ENCODE results near the gene LEO1.
A peak's percentile ranks its signal among the peaks of the same experiment; 100 is the strongest.

The LEO1 gene

DNA sequence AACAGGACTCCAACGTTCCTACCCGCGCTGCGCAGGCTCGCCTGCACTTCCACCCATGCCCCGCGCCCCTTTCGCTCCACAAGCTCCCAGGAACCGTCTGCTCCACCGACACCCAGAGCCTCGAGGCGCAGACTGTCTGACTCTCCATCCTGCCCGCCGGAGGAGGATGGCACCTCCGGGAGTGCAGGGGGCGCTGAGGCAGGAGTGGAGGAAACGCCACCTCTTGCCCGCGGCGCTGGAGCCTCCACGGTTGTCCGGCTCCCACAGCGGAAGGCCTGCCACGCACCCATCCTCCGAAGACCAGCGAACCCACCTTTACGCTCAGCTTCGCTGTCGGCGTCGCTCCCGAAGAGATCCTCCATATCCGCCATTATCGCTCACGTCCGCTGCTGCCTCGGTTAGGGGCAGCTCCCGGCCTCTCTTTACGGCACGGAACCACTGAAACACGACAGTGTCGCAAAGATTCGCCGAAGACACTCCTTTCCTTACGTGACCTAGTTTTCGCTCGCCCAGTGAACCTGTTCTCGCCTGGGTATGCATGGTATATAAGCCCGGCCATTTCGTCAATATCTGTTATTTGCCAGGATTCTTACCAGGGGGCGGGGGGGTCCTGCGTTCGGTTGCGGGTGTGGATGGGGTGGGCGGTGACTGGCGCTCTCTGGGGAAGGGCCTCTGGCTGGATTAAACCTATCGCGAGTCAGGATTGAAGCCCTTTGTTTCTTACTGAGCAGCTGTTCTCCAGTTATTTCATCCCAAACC is at the start of gene LEO1:
Gene LEO1, minus strand, starts transcription at position 404 of the 759 bp plus-strand sequence. Its CDS starts 33 bp downstream, at position 371.
- peak; percentile 84 for DNase-seq

DNA sequence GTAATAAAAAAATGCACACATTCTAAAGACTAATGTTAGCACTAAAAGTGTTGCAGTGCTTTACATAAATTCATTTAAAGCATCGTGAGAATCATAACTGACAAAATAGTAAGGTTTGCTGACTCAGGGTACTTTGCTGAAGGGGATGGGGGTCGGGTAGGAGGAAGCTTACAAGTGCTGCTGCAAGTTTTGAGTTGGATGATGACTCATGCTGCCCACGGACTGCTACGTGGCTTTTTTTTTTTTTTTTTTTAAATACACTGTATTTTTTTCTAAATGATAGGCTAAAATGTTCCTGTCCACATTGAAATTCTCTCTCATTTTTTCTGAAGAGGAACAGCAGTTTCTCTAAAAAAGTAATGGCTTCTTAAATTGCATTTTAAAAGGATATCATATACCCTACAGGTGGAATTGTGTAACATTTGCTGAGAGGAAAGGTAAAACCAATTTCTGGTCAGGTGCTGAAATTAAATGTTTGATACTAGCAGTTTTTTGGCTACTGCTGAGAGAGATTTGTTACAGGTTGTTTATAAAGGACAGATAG is 49.6 kb upstream of the LEO1 start:
- peak; percentile 76 for DNase-seq

DNA sequence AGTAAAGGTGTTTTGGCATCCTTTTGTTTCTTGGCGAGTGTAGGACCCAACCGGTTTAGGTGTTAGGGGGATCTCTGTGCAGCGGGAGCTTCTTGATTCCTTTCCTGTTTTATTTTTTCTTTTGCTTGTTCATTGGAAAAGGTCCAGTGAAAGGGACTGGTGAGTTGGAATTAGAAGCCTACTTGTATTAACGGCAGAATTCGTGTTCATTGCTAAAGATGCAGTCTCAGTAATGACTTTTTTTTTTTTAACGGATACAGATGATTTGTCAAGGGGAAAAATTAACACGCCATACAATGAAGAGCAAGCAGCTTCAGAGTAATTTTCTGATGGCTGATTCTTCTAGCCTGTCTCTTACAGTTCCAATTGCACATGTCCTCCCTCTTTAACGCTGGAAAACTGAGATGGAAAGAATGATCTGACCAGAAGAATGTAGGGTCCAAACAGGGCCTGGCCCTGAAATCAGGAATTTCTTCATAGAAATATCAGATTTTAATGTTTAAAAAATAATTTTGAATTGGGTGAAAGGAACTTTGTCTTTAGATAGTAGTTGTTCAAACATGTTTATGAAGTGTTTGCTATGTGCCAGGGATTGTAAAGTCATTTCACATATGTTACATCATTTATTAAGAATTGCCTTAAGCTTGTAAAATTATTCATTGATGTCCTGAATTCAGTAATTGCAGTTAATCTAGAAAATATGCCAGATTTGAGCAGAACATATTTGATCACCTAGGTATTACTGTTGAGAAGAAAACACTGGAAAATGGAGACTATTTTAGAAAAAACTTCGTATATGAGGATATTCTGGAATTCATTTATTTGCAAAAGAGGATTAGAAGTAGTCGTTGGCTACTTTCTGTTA is 48.9 kb upstream of the LEO1 start:
- no peak for DNase-seq

DNA sequence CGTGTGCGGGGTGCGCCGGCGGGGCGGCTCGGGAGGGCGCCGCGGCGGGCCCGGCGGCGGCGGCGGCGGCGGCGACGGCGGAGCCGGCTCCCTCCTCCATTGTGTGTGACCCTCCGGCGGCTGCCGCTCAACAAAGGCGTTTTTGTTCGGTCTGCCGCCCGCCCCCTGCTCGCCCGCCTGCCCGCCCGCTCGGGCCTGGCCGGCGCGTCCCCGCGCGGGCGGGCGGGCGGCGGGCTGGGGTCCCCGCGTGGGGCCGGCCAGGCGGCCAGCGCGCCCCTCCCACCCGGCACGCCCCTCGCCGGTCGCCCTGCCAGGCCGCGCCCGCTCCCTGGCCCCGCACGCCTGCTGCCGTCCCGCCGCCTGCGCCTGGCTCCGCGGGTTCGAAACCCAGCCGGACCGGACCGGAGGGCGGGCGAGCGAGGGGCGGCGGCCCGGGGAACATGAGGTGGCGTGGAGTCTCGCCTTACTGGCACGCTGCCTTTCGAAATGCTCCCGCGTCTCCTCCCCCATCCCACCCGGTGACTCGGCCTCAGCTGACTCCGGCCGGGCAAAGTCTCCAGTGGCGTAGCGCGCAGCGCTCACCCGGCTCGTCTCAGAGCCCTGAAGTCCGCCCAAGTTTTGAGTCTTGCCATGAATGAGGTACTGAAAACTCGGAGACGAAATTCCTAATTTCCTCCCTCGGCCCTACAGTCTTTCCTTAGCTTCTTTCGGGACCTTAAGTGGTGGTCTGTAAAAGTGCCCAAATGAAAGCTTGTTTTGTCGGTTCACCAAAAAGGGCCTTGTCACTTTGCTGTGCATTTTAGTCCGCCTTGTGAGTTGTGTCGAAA is 48.0 kb upstream of the LEO1 start:
- peak; percentile 63 for DNase-seq

DNA sequence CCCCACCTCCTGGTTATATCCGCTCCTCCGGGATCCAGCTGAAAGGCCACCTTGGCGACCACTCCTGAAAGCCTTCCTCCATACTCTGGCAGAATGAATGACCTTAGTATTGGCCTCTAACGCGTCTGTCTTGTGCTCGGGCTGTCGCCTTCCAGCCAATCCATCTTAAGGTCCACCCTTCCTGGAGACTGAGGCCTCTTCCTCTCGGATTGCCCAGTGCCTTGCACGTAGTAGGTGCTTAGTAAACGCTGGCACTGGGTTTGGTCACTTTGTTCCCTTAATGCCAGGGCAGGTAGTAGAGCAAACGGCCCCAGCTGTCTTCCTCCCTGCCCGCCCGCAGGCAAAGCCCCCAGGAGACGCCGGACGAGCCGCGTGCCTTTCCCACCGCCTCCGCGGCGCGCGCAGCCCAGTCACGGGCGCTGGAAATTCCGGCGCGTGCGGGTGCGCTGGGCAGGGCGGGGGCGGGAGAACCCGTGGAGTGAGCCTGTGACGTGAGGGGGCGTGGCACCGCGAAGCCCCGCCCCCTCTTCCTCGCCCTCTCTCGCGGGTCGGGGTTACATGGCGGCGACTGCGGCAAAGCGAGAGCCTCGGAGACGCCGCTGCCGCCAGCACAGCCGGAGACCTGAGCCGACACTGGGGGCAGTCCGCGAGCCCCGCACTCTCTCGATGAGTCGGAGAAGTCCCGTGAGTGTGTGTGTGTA is 47.3 kb upstream of the LEO1 start, which contains the start of gene MAPK6:
Gene MAPK6, plus strand, starts transcription at position 527 of the 701 bp plus-strand sequence. CDS start 27,242 bp downstream, outside the sequence.
- peak; percentile 96 for DNase-seq

DNA sequence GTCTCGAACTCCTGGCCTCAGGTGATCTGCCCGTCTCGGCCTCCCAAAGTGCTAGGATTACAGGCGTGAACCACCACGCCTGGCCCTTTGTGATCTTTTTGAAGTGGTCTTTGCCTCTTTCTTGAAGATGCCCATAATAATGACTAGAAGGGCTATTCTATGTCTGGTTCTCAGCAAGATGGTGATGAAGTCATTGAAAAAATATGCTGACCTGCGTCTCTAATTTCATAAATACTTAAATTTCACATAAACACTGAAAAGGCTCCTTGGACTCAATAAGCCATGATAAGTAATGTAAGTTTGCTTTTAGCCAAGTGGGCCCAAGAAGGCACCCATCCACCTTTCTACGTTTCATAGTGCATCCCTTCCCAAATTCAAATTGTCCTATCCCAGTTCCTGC is 46.7 kb upstream of the LEO1 start:
- DNase-seq: no peak

DNA sequence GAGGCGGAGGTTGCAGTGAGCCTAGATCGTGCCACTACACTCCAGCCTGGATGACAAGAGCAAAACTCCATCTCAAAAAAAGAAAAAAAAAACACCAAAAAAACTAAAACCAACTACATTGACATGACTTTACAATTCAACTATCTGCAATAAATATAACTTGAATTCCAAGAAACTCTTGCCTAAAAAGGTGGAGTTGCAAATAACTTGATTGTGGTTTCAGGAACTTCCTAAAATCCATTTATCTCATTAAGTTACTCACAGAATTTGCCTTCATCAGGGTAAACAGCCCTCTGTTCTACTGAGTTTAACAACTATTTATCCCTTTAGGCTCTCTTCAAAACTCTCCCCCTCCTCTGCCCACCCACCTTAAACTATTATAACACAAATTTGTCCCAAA is 44.7 kb upstream of the LEO1 start:
- no peak for DNase-seq

DNA sequence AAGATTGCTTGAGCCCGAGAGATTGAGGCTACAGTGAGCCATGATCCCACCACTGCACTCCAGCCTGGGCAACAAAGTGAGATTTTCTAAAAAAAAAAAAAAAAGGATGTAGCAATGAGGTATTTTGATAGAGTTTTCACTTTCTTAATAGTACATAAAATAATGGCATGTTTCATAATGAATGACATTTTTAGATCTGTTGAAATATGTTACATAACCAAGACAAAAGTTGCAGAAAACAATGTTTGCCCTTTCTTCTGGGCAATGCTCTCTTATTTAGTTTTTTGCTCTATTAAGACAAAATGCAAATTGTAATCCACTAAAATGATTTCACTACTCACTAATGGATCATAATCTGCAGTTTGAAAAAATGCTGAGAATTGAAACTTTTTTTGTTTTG is 43.0 kb upstream of the LEO1 start:
- no peak for DNase-seq

DNA sequence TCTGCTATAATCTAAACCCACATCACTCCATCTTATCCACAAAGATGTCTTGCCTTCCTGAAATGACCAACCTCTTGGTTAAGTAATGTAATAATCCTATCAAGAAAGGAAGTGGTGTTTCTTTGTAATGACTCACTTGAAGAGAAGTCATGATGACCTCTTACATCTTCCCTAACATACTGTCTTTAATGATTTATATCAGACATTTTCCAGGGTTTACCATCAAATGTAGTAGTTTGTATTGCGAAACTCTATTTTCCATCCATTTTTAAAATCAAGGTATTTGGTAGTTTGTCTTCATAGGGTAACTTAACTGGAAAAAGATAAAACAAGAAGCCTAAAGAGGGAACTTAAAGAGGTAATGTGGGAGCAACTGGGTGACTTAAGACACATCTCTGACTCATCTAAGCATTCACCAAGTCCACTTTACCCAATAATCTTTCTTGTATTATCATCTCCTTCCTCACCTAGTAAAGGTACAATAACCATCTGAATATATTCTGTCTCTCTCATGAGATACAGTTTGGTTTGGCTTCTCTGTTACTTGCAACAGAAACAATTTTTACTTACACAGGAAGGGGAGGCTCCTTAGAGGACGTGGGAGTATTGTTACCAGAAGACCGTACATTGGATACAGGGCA is 41.7 kb upstream of the LEO1 start:
- no peak for DNase-seq

DNA sequence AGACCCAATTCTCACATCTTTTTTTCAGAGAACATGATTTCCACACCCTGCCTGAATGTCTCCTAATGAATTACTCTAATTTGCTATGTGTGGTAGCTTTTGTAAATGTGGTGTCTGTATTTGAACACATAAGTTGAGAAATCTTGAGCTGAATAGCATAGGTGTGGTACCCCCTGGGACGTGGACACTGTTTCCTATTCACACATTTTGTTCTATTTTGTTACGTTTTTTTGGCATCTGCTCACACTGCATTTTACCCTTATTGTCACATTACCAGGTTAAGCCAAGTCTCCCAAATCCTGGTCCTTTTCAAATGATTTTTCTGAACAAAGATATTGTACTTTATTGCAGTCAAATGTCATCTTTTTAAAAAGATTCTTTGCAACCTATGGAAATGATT is 40.6 kb upstream of the LEO1 start:
- DNase-seq: no peak

DNA sequence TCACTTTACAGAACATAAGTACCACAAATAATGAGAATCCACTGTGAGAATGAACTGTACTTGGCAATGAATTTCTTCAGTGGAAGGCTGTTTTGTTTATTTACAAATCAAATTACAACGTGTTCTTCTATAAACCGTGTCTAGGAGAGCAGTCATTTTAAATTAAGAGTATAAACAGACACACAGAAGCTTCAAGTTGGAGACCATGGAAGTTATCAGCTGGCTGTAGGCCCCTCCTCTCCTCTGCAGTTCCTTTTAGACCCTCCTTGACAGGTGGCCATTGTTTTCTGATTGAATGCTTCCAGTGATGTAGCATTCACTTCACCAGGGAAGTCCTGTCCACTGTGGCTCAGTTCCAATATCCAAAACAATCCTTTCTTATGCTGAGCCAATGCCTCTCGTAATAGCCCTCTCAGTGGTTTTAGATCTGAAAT is 40.1 kb upstream of the LEO1 start:
- no peak for DNase-seq

DNA sequence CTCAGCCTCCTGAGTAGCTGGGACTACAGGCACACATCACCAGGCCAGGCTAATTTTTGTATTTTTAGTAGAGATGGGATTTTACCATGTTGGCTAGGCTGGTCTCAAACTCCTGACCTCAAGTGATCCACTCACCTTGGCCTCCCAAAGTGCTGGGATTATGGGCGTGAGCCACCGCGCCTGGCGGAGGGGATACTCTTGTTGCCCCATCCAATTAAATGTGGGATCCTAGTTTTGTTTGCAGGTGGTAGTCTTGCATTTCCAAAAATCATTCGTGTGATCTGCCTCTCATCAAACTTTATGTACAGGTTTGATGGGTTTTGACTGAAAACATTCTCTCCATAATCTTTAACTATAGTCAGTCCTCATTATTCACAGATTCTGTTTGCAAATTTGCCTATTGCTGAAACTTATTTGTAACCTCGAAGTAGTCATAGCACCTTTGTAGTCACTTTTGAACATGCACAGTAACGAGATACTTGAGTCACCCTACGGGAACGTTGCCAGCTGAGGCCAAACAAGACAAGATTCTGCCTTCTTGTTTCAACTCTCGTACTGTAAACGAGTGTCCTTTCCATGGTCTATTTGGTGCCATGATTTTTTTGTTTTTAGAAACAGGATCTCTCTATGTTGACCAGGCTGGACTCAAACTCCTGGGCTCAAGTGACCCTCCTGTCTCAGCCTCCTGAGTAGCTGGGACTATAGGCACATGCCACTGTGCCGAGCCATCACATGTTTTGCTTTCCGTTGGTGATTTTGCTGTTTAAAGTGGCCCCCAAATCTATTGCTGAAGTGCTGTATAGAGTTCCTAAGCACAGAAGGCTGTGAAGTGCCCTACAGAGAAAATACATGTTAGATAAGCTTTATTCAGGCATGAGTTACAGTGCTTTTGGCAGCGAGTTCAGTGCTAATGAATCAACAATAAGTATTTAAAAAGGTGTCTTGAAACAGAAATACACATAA is 39.3 kb upstream of the LEO1 start:
- peak; percentile 60 for DNase-seq

DNA sequence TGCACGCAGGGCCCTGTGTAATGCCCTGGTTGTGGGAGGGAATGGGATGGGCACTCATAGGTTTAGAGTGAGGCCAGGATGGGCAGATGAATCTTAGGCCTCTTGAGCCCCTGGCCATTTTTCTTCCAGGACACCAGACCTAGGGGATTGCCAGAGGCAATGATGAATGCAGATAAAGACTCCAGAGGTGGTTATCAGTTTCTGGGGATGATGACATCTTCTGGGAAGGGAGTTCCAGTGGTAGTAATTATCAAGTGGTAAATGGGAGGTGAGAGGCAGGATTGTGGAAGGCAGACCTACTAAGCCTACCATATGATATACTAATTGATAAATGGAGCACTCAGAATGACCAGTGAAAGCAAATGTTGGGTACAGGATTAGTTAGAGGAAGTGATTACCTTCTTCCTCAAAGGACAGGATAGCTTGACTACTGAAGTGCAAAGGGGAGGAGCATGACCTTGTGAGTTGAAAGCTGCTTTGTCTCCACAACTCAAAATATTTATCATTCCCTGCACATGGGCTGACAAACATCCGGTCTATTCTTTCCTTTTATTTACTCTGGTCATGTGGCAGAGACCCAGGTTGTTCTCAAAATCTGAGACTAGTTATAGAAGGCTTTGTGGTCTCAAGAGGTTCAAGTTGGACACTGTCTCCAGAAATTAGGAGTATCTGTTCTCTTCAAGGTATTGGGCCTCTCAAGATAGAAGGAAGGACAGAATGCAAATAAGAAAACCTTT is 37.3 kb upstream of the LEO1 start:
- DNase-seq: no peak

DNA sequence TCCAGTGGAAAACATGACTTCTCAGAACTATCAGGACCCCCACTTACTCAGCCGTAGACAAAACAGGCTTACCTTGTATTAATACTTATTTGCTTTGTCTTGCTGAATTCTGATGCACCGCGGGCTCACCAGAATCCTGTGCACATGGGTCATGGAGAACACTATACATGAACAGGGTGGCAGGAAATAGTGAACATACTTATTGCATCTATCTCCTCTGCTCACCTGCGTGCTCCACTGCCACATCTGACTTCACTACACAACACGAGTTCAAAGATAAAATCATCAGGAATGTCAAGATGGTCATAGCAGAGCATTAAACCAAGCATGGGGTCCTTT is 36.8 kb upstream of the LEO1 start:
- no peak for DNase-seq

DNA sequence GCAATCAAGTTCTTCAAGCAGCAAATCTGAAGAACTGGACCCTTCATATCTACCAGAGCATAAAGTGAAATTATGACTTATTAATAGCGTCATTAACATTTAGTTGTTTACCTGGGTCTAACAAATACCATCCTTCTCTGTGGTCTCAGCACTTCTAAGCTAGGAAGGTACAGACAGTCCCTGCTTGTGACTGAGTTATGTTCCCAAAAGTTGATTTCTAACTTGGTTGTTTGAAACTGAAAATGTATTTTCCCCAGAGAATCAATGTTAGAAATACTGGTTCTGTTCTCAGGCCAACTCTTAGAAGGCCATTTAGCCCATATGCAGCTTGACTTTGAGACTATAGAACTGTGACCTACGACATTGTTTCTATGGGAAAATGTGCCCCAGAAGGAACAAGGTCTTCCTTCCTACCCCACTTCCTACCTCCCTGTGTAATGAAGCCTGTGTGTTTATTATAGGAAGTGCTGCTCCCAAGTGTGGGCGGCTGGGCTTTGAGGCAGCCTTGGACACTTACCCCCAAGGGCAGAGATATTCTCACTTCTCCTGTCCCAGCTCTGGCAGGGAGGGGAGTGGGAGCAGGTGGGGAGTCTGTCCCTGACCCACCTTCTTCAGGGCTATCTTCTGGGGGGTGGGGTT is 35.2 kb upstream of the LEO1 start:
- DNase-seq: no peak

DNA sequence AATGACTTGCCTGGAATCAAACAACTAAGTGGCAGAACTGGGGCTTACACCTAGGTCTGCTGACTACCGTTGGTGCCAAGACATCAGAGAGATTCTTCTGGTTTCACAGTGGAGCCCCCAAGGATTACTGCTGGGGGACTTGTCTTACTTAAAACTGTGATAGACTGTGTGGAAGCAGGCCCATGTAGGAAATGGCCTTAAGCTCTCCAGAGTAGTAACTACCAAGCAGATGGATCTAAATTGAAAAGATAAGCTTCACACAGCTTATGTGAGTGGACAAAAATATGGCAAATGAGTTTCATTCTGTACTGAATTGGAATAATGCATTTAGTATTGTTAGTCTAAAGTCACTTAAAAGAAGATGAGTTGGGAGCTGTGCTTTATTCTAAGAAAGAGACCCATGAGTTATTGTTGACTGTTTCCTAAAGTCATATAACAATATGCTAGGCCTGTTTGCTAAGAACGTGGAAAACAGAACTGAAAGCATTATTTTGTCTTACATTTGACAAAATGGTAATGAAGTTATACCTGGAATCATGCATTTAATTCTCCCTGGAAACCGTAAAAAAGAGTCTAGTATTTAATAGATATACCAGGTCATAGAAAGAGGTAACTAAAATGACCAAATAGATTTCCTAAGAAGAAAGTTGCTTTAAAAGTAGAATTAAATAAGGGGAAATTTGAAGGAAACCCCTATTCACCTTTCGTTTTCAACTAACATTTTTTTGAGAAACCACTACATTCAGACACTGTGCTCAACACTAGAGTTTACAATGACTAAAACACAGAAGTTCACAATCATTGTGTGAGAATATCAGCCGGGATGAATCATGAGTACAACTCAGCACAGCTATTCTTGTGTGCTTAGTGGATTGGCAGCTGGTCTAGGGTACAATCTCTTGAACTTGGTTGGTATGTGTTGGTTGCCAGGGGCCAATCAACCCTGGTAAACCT is 34.4 kb upstream of the LEO1 start:
- no peak for DNase-seq

DNA sequence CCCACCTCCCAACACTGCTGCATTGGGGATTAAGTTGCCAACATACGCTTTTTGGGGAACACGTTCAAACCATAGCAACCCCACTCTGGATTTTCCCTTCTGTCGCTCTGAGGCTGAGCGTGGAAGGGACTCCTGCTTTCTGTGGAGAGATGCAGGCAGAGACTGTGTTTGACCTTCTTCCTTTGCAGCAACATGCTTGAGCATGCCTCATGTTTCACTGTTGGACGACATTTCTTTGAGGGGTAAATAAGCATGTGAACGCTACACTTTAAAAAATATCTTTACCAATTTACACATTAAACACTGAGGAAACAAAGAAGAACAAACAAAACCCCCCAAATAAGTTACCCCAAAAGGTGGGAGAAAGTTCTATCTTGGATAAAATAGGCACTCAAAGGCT is 33.2 kb upstream of the LEO1 start:
- DNase-seq: no peak

DNA sequence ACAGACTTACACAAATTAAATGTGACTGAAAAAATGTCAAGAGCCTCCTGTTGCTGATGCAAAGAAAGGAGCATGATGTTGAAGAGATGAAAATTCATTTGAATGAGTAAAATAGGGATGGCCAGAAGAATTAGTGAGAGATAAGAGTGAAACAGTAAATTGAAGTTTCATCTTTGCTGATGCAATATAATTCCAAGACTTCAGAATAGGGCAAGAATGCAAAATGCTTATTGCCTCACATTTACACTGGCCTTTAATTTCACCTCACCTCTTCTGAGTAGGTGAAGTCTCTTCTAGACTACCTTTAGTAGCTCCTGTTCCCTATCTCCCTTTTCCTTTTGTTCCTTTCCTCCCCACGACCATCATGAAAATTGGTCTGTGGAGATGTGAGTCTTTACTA is 32.1 kb upstream of the LEO1 start:
- no peak for DNase-seq
